HG02973 (cell line): Measurements from ENCODE around the gene PRDM9.
"Not testable (repeated sequence)": the region's sequence is repeated elsewhere in the genome, so short reads cannot be mapped to it uniquely, and the experiment has no call there.

ENCODE experiments used
- ATAC-seq: cut with Tn5 transposase; IDR thresholded peaks from one replicate; pipeline ENCODE4 v1.9.1; 2021; ENCODE audit warnings: moderate library complexity; ENCODE audit not compliant: unreplicated experiment

PRDM9 gene

GRCh38 chr5:23526616-23527015, 19.2 kb downstream of the PRDM9 start:
- ATAC-seq, result not testable (repeated sequence)

GRCh38 chr5:23527216-23527920, 20.0 kb downstream of the PRDM9 start:
- ATAC-seq, result not testable (repeated sequence)

DNA sequence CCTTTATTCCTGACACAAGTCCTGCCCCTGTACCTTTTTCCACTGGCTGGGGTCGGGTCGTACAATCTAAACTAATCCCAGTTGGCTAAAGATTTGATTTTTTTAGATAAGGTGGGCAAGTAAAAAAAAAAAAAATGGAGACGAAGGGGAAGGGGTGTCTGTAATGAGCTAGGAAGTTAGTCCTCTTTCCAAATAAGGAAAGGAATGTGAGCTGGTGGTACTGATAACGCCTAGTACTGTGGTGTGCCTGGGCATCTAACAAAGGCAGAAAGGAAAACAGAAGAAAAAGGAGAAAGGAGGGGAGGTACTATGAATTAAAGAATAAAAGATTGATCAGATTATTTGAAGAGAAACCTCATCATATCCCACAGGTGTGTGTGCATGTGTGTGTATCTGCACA, 21.3 kb downstream of the PRDM9 start:
- ATAC-seq, result no peak

- ATAC-seq, result no peak
Measured at GRCh38 chr5:23530571-23530970, 23.2 kb downstream of the PRDM9 start.

DNA sequence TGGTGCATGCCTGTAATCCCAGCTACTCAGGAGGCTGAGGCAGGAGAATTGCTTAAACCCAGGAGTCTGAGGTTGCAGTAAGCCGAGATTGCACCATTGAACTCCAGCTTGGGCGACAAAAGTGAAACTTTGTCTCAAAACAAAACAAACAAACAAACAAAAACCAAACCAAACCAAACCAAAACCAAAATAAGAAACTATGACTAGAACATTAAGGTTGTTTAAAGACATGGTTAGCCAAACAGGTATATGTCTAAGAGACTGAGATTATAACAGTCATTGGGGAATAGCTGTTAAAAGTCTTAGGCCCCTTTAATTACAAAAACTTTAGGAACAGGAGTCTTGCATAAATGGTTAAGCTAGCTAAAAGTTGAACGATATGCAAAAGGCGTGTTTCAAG, 63.6 kb downstream of the PRDM9 start:
- ATAC-seq, result no peak
